Mesendoderm (in vitro differentiated cells): ENCODE results near the gene IKZF5.

ENCODE experiments used
- DNase-seq: peaks from one replicate; pipeline ENCODE4 v3.0.0; 2013
- H2AK5ac ChIP-seq: 2 replicates; pipeline ENCODE4 v1.6.1; 2013; ENCODE audit warnings: low read length, inconsistent platforms
- H2BK120ac ChIP-seq: 2 replicates; pipeline ENCODE4 v1.6.1; 2013; ENCODE audit warnings: low read depth, mild to moderate bottlenecking, low read length, moderate library complexity, mixed read lengths
- H2BK15ac ChIP-seq: replicated peaks from 2 replicates; pipeline ENCODE4 v1.6.1; 2013; ENCODE audit warnings: low read depth, mild to moderate bottlenecking, moderate library complexity
- H2BK5ac ChIP-seq: 2 replicates; pipeline ENCODE4 v1.6.1; 2013; ENCODE audit warnings: low read length, inconsistent platforms
- H3K18ac ChIP-seq: 2 replicates; pipeline ENCODE4 v1.6.1; 2013; ENCODE audit warnings: mild to moderate bottlenecking, low read length, mixed read lengths
- H3K23ac ChIP-seq: one replicate; pipeline ENCODE4 v1.6.1; 2013; ENCODE audit warnings: low read length
- H3K27ac ChIP-seq: 2 replicates; pipeline ENCODE4 v1.5.1; 2013; ENCODE audit warnings: low read depth, mild to moderate bottlenecking, inconsistent platforms, low read length, moderate library complexity
- H3K27me3 ChIP-seq: 2 replicates; pipeline ENCODE4 v1.6.1; 2013; ENCODE audit warnings: low read length, control low read depth, mild to moderate bottlenecking, inconsistent platforms; ENCODE audit not compliant: insufficient read depth, poor library complexity
- H3K36me3 ChIP-seq: 2 replicates; pipeline ENCODE4 v1.6.1; 2013; ENCODE audit warnings: low read length, inconsistent platforms; ENCODE audit not compliant: control insufficient read depth, insufficient read depth
- H3K4ac ChIP-seq: one replicate; pipeline ENCODE4 v1.6.1; 2013; ENCODE audit warnings: low read depth, mild to moderate bottlenecking, low read length, moderate library complexity
- H3K4me1 ChIP-seq: 2 replicates; pipeline ENCODE4 v1.6.1; 2013; ENCODE audit warnings: low read depth, low read length, inconsistent platforms; ENCODE audit not compliant: control insufficient read depth
- H3K4me2 ChIP-seq: 2 replicates; pipeline ENCODE4 v1.6.1; 2013; ENCODE audit warnings: low read length
- H3K4me3 ChIP-seq: 2 replicates; pipeline ENCODE4 v1.5.1; 2013; ENCODE audit warnings: mild to moderate bottlenecking, low read length
- H3K56ac ChIP-seq: one replicate; pipeline ENCODE4 v1.6.1; 2013; ENCODE audit warnings: low read length
- H3K79me1 ChIP-seq: 2 replicates; pipeline ENCODE4 v1.6.1; 2013; ENCODE audit warnings: low read length, inconsistent platforms
- H3K79me2 ChIP-seq: 2 replicates; pipeline ENCODE4 v1.6.1; 2013; ENCODE audit warnings: mild to moderate bottlenecking, low read length; ENCODE audit not compliant: control insufficient read depth, insufficient read depth
- H3K9ac ChIP-seq: 2 replicates; pipeline ENCODE4 v1.6.1; 2013; ENCODE audit warnings: low read length, inconsistent platforms
- H4K5ac ChIP-seq: one replicate; pipeline ENCODE4 v1.6.1; 2013; ENCODE audit warnings: low read length
- H4K8ac ChIP-seq: one replicate; pipeline ENCODE4 v1.6.1; 2013; ENCODE audit warnings: low read depth, mild to moderate bottlenecking, control low read depth, low read length, moderate library complexity
- WGBS: extraction: QIAGEN DNeasy Blood & Tissue Kit; methylation state at CpG from one replicate; pipeline ENCODE4 v1.1.7; 2013; ENCODE audit warnings: low lambda C conversion rate, missing lambda C conversion rate; ENCODE audit not compliant: insufficient coverage; ENCODE audit errors: extremely low coverage; 5-methylcytosine and 5-hydroxymethylcytosine counted together

Gene IKZF5

GRCh38 chr10:123013456-123014419, 5.1 kb upstream of the IKZF5 start:
- Histone ChIP-seq H3K36me3 (no peaks in the 10 kb centered on the region), H3K79me2 (no peaks in the 10 kb centered on the region), H2AK5ac (no peak overlapping the region), H3K27me3 (no peaks in the 10 kb centered on the region), H3K79me1 (no peaks in the 10 kb centered on the region), H2BK15ac (no peak overlapping the region), H4K8ac (no peak overlapping the region), H3K9ac (no peak overlapping the region), H3K18ac (no peak overlapping the region), H2BK120ac (no peak overlapping the region), H3K56ac (no peak overlapping the region), H4K5ac (no peak overlapping the region), H3K4me3 (no peak overlapping the region), H3K23ac (no peak overlapping the region), H3K4ac (no peak overlapping the region), H3K4me2 (no peak overlapping the region), H3K27ac (no peak overlapping the region), H3K4me1 (peaks cover 2% of the 10 kb centered on the region), H2BK5ac (no peak overlapping the region)
- DNase-seq: no peak
- no CpG with 5 or more reads among the region's 43 CpGs for WGBS

GRCh38 chr10:123011987-123012386, 3.4 kb upstream of the IKZF5 start:
- H2BK15ac ChIP-seq: no peak overlapping the region
- no peak overlapping the region for H3K4ac ChIP-seq
- no peak overlapping the region for H3K23ac ChIP-seq
- H3K27me3 ChIP-seq: no peaks in the 10 kb centered on the region
- no peak overlapping the region for H3K4me2 ChIP-seq
- no peak overlapping the region for H3K4me3 ChIP-seq
- no peak overlapping the region for H3K9ac ChIP-seq
- peaks cover 8% of the 10 kb centered on the region for H3K79me2 ChIP-seq
- no peak overlapping the region for H4K5ac ChIP-seq
- no peak overlapping the region for H2AK5ac ChIP-seq
- H4K8ac ChIP-seq: no peak overlapping the region
- peaks cover 4% of the 10 kb centered on the region for H3K4me1 ChIP-seq
- no peak overlapping the region for H3K27ac ChIP-seq
- no peaks in the 10 kb centered on the region for H3K36me3 ChIP-seq
- no peak overlapping the region for H3K56ac ChIP-seq
- no peaks in the 10 kb centered on the region for H3K79me1 ChIP-seq
- no peak for DNase-seq
- no CpG with 5 or more reads among the region's 3 CpGs for WGBS
- H3K18ac ChIP-seq: no peak overlapping the region
- H2BK5ac ChIP-seq: no peak overlapping the region
- no peak overlapping the region for H2BK120ac ChIP-seq

GRCh38 chr10:123009105-123009820, 668 bp upstream of the IKZF5 start:
- Histone ChIP-seq H3K18ac (peak overlapping the region; percentile 44), H4K8ac (no peak overlapping the region), H3K4me2 (peak overlapping the region; percentile 90), H3K23ac (no peak overlapping the region), H3K4ac (no peak overlapping the region), H3K4me3 (peak overlapping the region; percentile 65), H3K9ac (peak overlapping the region; percentile 63), H3K27ac (no peak overlapping the region), H3K36me3 (no peaks in the 10 kb centered on the region), H2BK15ac (no peak overlapping the region), H2BK120ac (no peak overlapping the region), H3K79me2 (peaks cover 16% of the 10 kb centered on the region), H3K56ac (peak overlapping the region; percentile 89), H3K4me1 (peaks cover 2% of the 10 kb centered on the region), H2AK5ac (no peak overlapping the region), H3K79me1 (no peaks in the 10 kb centered on the region), H4K5ac (no peak overlapping the region), H3K27me3 (no peaks in the 10 kb centered on the region), H2BK5ac (peak overlapping the region; percentile 17)
- no CpG with 5 or more reads among the region's 34 CpGs for WGBS
- peak; percentile 47 for DNase-seq

GRCh38 chr10:123007558-123008354, 839 bp downstream of the IKZF5 start:
- Histone ChIP-seq H2BK120ac (no peak overlapping the region), H3K4me3 (peak overlapping the region; percentile 85), H3K79me2 (peaks cover 16% of the 10 kb centered on the region), H4K5ac (no peak overlapping the region), H2BK5ac (no peak overlapping the region), H3K18ac (no peak overlapping the region), H3K79me1 (no peaks in the 10 kb centered on the region), H3K4me1 (peaks cover 2% of the 10 kb centered on the region), H3K56ac (peak overlapping the region; percentile 96), H3K9ac (peak overlapping the region; percentile 86), H3K27me3 (no peaks in the 10 kb centered on the region), H3K4ac (no peak overlapping the region), H4K8ac (no peak overlapping the region), H3K4me2 (peak overlapping the region; percentile 64), H2BK15ac (no peak overlapping the region), H2AK5ac (no peak overlapping the region), H3K36me3 (no peaks in the 10 kb centered on the region), H3K27ac (no peak overlapping the region), H3K23ac (peak overlapping the region; percentile 33)
- WGBS: no CpG with 5 or more reads among the region's 30 CpGs
- peak; percentile 79 for DNase-seq

- Histone ChIP-seq H2BK15ac (no peak overlapping the region), H3K4ac (no peak overlapping the region), H3K27ac (no peak overlapping the region), H3K23ac (no peak overlapping the region), H3K18ac (no peak overlapping the region), H3K4me1 (peaks cover 2% of the 10 kb centered on the region), H3K4me3 (no peak overlapping the region), H2BK120ac (no peak overlapping the region), H2BK5ac (no peak overlapping the region), H4K8ac (no peak overlapping the region), H3K56ac (no peak overlapping the region), H3K36me3 (no peaks in the 10 kb centered on the region), H2AK5ac (no peak overlapping the region), H4K5ac (no peak overlapping the region), H3K27me3 (no peaks in the 10 kb centered on the region), H3K9ac (no peak overlapping the region), H3K79me1 (peaks cover 2% of the 10 kb centered on the region), H3K79me2 (peaks cover 20% of the 10 kb centered on the region), H3K4me2 (no peak overlapping the region)
- no CpG with 5 or more reads among the region's 2 CpGs for WGBS
- no peak for DNase-seq
Observed at GRCh38 chr10:123004298-123004697, 4.3 kb downstream of the IKZF5 start.
